ENCODE measurements around the gene HOXC9. TPM values are rescaled to one million over a fixed set of nuclear protein-coding genes. Genes with fewer than 3 reads are reported as not detected.

Gene HOXC9
- total RNA-seq, 3 donors from 2014 or later = 3.8 to 16.8 (median 4.6) TPM

DNA sequence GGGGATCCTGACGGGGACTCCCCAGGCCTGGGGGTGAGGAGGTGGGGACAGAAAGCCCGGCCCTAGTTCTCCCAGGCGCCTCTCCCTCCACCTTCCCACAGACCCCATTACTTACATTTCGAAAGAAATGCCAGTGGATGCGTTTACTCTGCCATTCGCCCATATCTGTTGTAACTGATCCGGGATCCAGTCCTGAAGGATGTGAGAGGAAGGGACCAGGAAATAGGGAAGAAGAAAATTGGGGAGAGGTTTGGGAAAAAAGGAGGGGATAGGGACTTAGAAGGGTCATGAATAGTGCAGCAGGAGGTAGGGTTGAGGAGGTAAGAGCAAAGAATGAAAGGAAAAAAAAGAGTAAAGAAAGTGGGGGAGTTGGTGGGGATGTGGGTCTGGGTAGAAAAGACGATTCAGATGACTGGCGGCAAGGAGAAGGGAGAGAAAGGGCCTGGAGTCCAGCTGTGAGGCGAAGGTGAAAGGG is 44.1 kb upstream of the HOXC9 start:
- Histone ChIP-seq H3K36me3 (no peaks in the 10 kb centered on the region), H3K27me3 (peaks cover 26 to 99% of the 10 kb centered on the region in 2 donors), H3K27ac (no peak overlapping the region), H3K4me3 (no peak overlapping the region), H3K4me1 (no peaks in the 10 kb centered on the region), H3K9me3 (no peaks in the 10 kb centered on the region)
- intact Hi-C loops (cut with DNase I; ENCODE audit: low total_unique reads) = no loop called here
- TF ChIP-seq POLR2AphosphoS5 (IDR thresholded peaks at IDR 0.05) (no peak), POLR2A (IDR thresholded peaks at IDR 0.05) (no peak), CTCF (IDR thresholded peaks at IDR 0.05) (no peak)
- no peak for DNase-seq (ENCODE audit: low spot score in 2 of 2)

DNA sequence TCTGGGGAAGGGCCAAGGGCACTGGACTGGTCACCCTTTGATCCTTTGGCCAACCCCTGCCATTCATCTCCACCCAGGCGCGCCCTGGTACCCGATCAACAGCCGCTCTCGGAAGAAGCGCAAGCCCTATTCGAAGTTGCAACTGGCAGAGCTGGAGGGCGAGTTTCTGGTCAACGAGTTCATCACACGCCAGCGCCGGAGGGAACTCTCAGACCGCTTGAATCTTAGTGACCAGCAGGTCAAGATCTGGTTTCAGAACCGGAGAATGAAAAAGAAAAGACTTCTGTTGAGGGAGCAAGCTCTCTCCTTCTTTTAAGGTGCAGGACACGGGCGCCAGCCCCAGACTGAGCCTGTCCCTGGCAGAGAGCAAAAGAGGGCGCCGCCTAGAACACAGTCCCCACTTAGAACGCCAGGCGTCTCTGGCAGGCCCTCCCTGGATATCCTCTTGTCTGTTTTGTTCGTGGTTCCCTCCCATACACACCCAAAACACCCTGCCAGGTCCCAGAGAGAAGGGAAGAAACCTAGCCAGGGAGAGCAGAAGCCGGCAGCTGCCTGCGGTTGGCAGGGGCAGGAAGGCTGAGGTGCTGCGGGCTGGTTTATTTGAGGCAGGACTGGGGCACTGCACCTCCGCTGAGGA is 43.6 kb upstream of the HOXC9 start:
- H3K4me3 ChIP-seq = no peak overlapping the region
- peaks cover 31 to 99% of the 10 kb centered on the region in 2 donors for H3K27me3 ChIP-seq
- H3K4me1 ChIP-seq = no peaks in the 10 kb centered on the region
- DNase-seq (ENCODE audit: low spot score in 2 of 2) = no peak
- intact Hi-C loops (cut with DNase I; ENCODE audit: low total_unique reads) = no loop called here
- no peak overlapping the region for H3K27ac ChIP-seq
- H3K36me3 ChIP-seq = no peaks in the 10 kb centered on the region
- no peak for TF ChIP-seq CTCF (IDR thresholded peaks at IDR 0.05)
- TF ChIP-seq POLR2A (IDR thresholded peaks at IDR 0.05) = no peak
- no peaks in the 10 kb centered on the region for H3K9me3 ChIP-seq

DNA sequence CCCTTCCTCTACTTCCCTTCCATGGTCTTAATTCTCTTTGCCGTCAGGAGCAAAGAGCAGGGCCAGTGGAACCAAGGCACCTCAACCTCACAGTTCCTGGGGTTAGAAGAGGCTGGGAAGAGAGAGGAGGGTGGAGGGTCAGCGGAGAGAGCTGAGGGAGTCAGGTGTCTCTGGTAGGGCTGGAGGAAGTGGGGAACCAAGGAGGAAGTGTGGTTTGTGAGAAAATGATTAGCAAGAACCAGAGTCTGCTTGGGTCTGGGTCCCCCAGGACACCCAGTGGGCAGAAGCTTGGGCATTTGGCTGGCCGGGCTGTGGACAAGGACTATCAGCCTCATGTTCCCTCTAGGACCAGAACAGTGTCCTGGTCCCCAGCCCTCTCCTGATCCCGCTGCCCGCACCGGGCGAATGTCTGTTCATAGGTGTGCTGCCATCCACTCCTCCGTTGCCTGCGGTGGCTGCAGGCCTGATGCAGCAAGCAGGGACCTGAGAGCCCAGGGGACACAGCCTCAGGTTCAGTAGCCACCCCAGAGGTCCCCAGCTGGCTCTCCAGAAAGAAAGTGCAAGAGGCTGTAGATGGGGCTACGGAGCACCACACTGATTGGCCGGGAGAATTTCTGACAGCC is 42.9 kb upstream of the HOXC9 start:
- H3K36me3 ChIP-seq = no peaks in the 10 kb centered on the region
- intact Hi-C loops (cut with DNase I; ENCODE audit: low total_unique reads) = no loop called here
- H3K4me1 ChIP-seq = no peaks in the 10 kb centered on the region
- H3K9me3 ChIP-seq = no peaks in the 10 kb centered on the region
- H3K27ac ChIP-seq = no peak overlapping the region
- DNase-seq (ENCODE audit: low spot score in 2 of 2) = no peak
- TF ChIP-seq POLR2AphosphoS5 (IDR thresholded peaks at IDR 0.05) (no peak), CTCF (IDR thresholded peaks at IDR 0.05) (no peak), POLR2A (IDR thresholded peaks at IDR 0.05) (no peak)
- H3K27me3 ChIP-seq = peaks cover 31 to 99% of the 10 kb centered on the region in 2 donors
- no peak overlapping the region for H3K4me3 ChIP-seq

DNA sequence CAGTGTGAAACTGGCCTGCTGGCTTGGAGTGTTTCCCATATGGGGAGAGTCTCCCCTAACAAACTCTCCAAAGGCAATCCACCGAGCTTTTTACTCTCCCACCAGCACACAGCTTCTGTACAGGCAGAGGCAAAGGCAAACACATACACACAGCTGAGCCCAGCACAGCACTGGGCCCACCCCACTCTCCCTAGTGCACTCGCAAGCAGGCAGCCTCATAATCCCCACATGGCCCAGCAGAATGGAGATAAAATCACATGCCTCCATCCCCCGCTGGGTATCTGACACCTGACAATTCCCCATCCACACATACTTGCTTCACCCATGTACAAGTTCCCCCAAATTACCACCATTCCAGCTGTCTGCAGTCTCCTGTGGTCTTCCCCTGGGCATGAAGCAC is 41.8 kb upstream of the HOXC9 start:
- intact Hi-C loops (cut with DNase I; ENCODE audit: low total_unique reads) = no loop called here
- TF ChIP-seq CTCF (IDR thresholded peaks at IDR 0.05) (no peak), POLR2A (IDR thresholded peaks at IDR 0.05) (no peak), POLR2AphosphoS5 (IDR thresholded peaks at IDR 0.05) (no peak)

GRCh38 chr12:53959314-53959713 is 40.6 kb upstream of the HOXC9 start:
- Histone ChIP-seq H3K27me3 (peaks cover 26 to 99% of the 10 kb centered on the region in 2 donors), H3K27ac (no peak overlapping the region), H3K4me3 (no peak overlapping the region), H3K36me3 (no peaks in the 10 kb centered on the region), H3K4me1 (no peaks in the 10 kb centered on the region), H3K9me3 (no peaks in the 10 kb centered on the region)
- TF ChIP-seq POLR2AphosphoS5 (IDR thresholded peaks at IDR 0.05) (no peak), CTCF (IDR thresholded peaks at IDR 0.05) (no peak), POLR2A (IDR thresholded peaks at IDR 0.05) (no peak)
- intact Hi-C loops (cut with DNase I; ENCODE audit: low total_unique reads) = no loop called here
- DNase-seq (ENCODE audit: low spot score in 2 of 2) = no peak

More for the DNA sequence above, 41.8 kb upstream of the HOXC9 start:
- no peaks in the 10 kb centered on the region for H3K36me3 ChIP-seq
- no peaks in the 10 kb centered on the region for H3K4me1 ChIP-seq
- H3K4me3 ChIP-seq = no peak overlapping the region
- H3K9me3 ChIP-seq = no peaks in the 10 kb centered on the region
- H3K27ac ChIP-seq = no peak overlapping the region
- no peak for DNase-seq (ENCODE audit: low spot score in 2 of 2)
- peaks cover 31 to 99% of the 10 kb centered on the region in 2 donors for H3K27me3 ChIP-seq

Measured in breast epithelium (tissue), 4 donors.